Gastroesophageal sphincter (tissue), 4 donors: ENCODE data around the gene ACBD6. TPM values are rescaled to one million over a fixed set of nuclear protein-coding genes. Genes with fewer than 3 reads are reported as not detected.

Experiments
- ATAC-seq: fragments of 150-250 bp; one replicate; pipeline ENCODE4 v1.9.1; 2016; ENCODE audit warnings: mild to moderate bottlenecking, moderate library complexity
- H3K27ac ChIP-seq, 4 donors: fragments of 200-600 bp; sonication (generic) in 3 of 4; 1 replicate in 3 of 4; 2 replicates in 1 of 4; pipeline ENCODE4 v1.5.1; 2016 to 2019
- H3K27me3 ChIP-seq: fragments of 200-600 bp; sonication (generic); one replicate; pipeline ENCODE4 v1.5.1; 2019
- H3K36me3 ChIP-seq, 2 donors: fragments of 200-600 bp; sonication (generic); one replicate each; pipeline ENCODE4 v1.5.1; 2019; ENCODE audit warnings: control low read depth in 1 of 2
- H3K4me1 ChIP-seq, 3 donors: fragments of 200-600 bp; sonication (generic); 1 replicate in 2 of 3; 2 replicates in 1 of 3; pipeline ENCODE4 v1.5.1; 2016 to 2019; ENCODE audit warnings: control low read depth in 2 of 3
- H3K4me3 ChIP-seq, 2 donors: fragments of 200-600 bp; sonication (generic); one replicate each; pipeline ENCODE4 v1.5.1; 2019; ENCODE audit warnings: mild to moderate bottlenecking in 1 of 2, moderate library complexity in 1 of 2
- H3K9me3 ChIP-seq, 3 donors: fragments of 200-600 bp; sonication (generic); one replicate each; pipeline ENCODE4 v1.5.1; 2017 to 2019; ENCODE audit warnings: control low read depth in 2 of 3
- EP300 ChIP-seq: sonication (generic); formaldehyde crosslinking; IDR thresholded peaks from one replicate; pipeline ENCODE4 v1.6.1; 2017; ENCODE audit warnings: antibody characterized with exemption, mild to moderate bottlenecking
- POLR2A ChIP-seq, 2 donors: fragments of 450-650 bp; IDR thresholded peaks; one replicate each; pipeline ENCODE4 v1.6.1; 2017; ENCODE audit warnings: antibody characterized with exemption in 2 of 2, mild to moderate bottlenecking in 2 of 2, moderate library complexity in 1 of 2
- POLR2AphosphoS5 ChIP-seq: sonication (generic); formaldehyde crosslinking; IDR thresholded peaks from one replicate; pipeline ENCODE4 v1.6.1; 2017; ENCODE audit warnings: antibody characterized with exemption
- WGBS, 2 donors: methylation state at CpG; one replicate each; pipeline ENCODE4 v1.1.5; 2018; ENCODE audit warnings: low coverage in 1 of 2; 5-methylcytosine and 5-hydroxymethylcytosine counted together
- total RNA-seq, 4 donors: library from RNA; depleted of rRNA; stranded (reverse); fragments of >200 nt; gene quantifications; one replicate each; pipeline ENCODE4 v1.1.0, GENCODE V29; 2016
- TF ChIP-seq, protein P1 (sequence below), 4 experiments: fragments of 200-600 bp in 2 of 4; fragments of 450-650 bp in 2 of 4; sonication (generic) in 1 of 4; IDR thresholded peaks; one replicate each; pipeline ENCODE4 v1.5.1; 2017 to 2019; ENCODE audit warnings: antibody characterized with exemption in 4 of 4, mild to moderate bottlenecking in 2 of 4, moderate library complexity in 2 of 4

The ACBD6 gene
- total RNA-seq, 4 donors from 2014 or later: 27.1 to 41.3 (median 39.7) TPM

DNA sequence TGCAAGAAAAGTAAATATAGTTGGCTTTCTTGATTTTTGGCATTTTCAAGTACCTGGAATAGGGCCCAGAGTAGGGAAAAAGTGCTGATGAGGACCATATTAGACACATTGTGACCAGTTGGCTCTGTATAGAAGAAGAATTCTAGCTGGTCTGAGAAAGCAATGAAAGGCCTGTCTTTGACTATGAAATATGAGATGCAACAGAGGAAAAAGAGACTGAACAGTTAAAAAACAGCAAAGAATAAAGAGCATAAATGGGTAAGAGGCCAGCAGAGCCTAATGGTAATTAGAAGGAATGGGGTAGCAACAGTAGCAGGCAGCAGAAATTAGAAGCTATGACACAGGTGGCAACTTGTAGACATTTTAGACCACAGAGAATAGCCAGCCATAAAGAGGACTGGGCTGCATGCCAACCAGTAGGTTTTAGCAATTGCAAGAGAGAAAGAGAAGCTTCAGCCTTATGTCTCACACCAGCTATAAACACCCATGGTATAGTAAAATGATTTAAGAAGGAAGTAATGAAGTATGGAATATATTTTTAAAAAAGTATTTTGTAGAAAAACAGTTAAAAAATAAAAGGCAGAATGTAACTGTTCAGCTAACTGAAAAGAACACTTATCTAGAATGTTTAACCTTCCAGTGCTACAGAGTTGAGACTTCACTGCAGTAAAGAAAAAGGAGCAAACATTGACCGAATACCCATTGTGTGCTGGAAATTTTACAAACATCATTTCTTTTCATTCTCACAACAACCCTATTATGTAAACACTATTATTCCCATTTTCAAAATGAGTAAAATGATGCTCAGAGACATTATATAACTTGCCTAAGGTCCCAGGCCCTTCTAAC, 158.2 kb downstream of the ACBD6 start:
- ATAC-seq: no peak
- Histone ChIP-seq H3K4me3 (no peak overlapping the region), H3K27ac (no peak overlapping the region), H3K27me3 (no peaks in the 10 kb centered on the region), H3K36me3 (no peaks in the 10 kb centered on the region), H3K4me1 (no peaks in the 10 kb centered on the region), H3K9me3 (no peaks in the 10 kb centered on the region)
- WGBS, 2 donors: 73 to 91% methylated on average over 1 of the region's 1 CpG
- TF ChIP-seq POLR2A (IDR thresholded peaks at IDR 0.05) (no peak), EP300 (no peak), POLR2AphosphoS5 (no peak)
- TF ChIP-seq, protein P1, sequence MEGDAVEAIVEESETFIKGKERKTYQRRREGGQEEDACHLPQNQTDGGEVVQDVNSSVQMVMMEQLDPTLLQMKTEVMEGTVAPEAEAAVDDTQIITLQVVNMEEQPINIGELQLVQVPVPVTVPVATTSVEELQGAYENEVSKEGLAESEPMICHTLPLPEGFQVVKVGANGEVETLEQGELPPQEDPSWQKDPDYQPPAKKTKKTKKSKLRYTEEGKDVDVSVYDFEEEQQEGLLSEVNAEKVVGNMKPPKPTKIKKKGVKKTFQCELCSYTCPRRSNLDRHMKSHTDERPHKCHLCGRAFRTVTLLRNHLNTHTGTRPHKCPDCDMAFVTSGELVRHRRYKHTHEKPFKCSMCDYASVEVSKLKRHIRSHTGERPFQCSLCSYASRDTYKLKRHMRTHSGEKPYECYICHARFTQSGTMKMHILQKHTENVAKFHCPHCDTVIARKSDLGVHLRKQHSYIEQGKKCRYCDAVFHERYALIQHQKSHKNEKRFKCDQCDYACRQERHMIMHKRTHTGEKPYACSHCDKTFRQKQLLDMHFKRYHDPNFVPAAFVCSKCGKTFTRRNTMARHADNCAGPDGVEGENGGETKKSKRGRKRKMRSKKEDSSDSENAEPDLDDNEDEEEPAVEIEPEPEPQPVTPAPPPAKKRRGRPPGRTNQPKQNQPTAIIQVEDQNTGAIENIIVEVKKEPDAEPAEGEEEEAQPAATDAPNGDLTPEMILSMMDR (IDR thresholded peaks at IDR 0.05): no peak

DNA sequence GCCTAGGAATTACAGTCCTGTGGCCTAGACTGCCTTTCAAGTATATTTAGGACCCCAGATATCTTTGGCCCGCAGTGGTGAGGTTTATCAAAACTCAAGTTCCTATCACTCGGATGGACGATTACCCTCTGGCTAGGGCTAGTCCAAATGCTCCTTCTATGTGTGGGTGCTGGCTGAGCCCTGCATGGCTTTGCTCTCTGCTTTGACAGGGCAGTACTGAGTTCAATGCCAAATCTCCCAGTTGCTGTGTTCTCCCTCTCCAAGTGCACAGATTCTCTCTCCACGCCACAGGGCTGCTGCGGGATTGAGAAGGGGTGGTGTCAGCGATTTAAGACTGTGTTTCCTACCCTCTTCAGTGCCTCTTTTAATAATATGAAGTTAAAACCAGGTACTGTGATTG, 175.3 kb downstream of the ACBD6 start:
- Histone ChIP-seq H3K27me3 (no peaks in the 10 kb centered on the region), H3K27ac (no peak overlapping the region), H3K4me1 (no peaks in the 10 kb centered on the region), H3K36me3 (no peaks in the 10 kb centered on the region), H3K4me3 (no peak overlapping the region), H3K9me3 (no peaks in the 10 kb centered on the region)
- WGBS, 2 donors: 95 to 98% methylated on average over 4 to 5 of the region's 6 CpGs
- TF ChIP-seq EP300 (no peak), POLR2A (IDR thresholded peaks at IDR 0.05) (no peak)
- no peak for ATAC-seq

DNA sequence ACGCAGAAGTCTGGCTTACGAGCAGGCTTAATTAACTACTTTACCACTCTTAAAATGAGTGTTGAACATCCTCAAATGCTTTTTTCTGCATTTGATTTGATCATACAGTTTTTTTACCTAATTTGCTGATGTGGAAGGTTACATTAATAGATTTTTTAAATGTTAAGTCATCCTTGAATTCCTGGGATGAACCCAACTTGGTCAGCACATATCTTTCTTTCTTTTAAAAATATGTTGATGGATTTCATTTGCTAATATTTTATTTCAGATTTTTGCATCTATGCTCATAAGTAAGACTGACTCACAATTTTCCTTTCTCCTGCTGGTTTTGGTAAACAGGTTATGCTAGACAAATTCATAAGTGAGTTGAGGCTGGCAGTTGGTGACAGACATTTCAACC, 189.5 kb downstream of the ACBD6 start:
- Histone ChIP-seq H3K36me3 (peaks cover 0 to 10% of the 10 kb centered on the region in 2 donors), H3K4me3 (no peak overlapping the region), H3K9me3 (no peaks in the 10 kb centered on the region), H3K4me1 (no peaks in the 10 kb centered on the region), H3K27ac (no peak overlapping the region), H3K27me3 (no peaks in the 10 kb centered on the region)
- ATAC-seq: no peak
- WGBS, 2 donors: 83 to 92% methylated on average over 2 of the region's 2 CpGs
- no peak for TF ChIP-seq POLR2A (IDR thresholded peaks at IDR 0.05)
- TF ChIP-seq, protein P1 (IDR thresholded peaks at IDR 0.05): no peak
- no peak for TF ChIP-seq EP300
- no peak for TF ChIP-seq POLR2AphosphoS5

DNA sequence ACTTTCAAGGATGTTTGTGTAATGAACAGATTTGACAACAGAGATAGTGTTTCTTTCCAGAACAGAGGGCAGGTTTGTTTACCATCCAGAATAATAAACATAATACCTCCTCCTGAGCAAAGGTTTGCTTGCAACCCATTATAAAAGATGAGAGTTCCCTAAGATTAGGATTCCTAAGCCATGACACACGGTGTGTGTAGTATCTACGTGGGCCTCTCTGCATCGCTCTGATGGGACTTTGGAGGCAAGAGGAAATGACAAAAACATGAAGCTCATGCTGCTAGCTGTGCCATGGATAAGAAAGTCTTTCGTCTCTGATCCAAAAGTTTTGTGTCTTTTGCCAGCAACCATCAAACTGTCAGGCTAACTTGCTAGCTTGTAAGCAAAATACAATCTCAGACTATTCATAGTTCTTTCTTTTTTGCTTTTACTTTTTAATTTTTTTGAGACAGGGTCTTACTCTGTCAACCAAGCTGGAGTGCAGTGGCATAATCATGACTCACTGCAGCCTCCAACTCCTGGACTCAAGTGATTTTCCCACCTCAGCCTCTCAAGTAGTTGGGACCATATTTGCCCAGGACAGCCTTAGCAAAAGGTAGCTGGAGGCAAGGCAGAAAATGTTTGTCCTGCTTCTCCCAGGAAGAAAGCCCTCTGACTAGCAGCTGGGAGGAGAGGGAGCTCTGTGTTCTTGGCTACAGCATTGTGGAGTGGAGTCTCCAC, 191.2 kb downstream of the ACBD6 start:
- no peaks in the 10 kb centered on the region for H3K9me3 ChIP-seq
- no peak overlapping the region for H3K27ac ChIP-seq
- no peak overlapping the region for H3K4me3 ChIP-seq
- H3K36me3 ChIP-seq: peaks cover 0 to 10% of the 10 kb centered on the region in 2 donors
- WGBS, 2 donors: 81 to 94% methylated on average over 4 of the region's 4 CpGs
- H3K4me1 ChIP-seq: no peaks in the 10 kb centered on the region
- no peaks in the 10 kb centered on the region for H3K27me3 ChIP-seq
- TF ChIP-seq POLR2A (IDR thresholded peaks at IDR 0.05) (no peak), POLR2AphosphoS5 (no peak), EP300 (no peak)
- TF ChIP-seq, protein P1 (IDR thresholded peaks at IDR 0.05): no peak
- no peak for ATAC-seq

DNA sequence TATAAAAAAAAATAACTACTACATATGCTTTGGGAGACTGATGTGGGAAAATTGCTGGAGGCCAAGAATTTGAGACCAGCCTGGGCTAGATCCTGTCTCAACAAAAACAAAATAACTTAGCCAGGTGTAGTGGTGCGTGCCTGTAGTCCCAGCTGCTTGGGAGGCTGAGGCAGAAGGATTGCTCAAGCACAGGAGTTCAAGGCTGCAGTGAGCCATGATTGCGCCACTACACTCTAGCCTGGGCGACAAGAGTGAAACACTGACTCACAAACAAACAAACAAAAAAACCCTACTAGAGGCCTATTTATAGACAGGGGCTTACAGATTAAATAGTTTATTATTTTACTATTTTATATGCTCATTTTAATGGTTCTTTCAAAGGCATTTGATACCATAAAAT, 192.3 kb downstream of the ACBD6 start:
- 100% methylated on average over 2 to 3 of the region's 3 CpGs for WGBS, 2 donors
- Histone ChIP-seq H3K27me3 (no peaks in the 10 kb centered on the region), H3K4me3 (no peak overlapping the region), H3K27ac (no peak overlapping the region), H3K36me3 (peaks cover 0 to 10% of the 10 kb centered on the region in 2 donors), H3K4me1 (no peaks in the 10 kb centered on the region), H3K9me3 (peaks cover 0 to under 1% (median 0%) of the 10 kb centered on the region in 3 donors)
- no peak for TF ChIP-seq EP300
- TF ChIP-seq POLR2AphosphoS5: no peak
- TF ChIP-seq, protein P1 (IDR thresholded peaks at IDR 0.05): no peak
- no peak for TF ChIP-seq POLR2A (IDR thresholded peaks at IDR 0.05)
- ATAC-seq: no peak
